A375 (cell line): ENCODE measurements around the gene CEP192. TPM values are rescaled to one million over a fixed set of nuclear protein-coding genes. Genes with fewer than 3 reads are reported as not detected.

ENCODE experiments used
- total RNA-seq: library from RNA; depleted of rRNA; stranded (reverse); fragments of >200 nt; shearing (Covaris generic); gene quantifications from 2 replicates; pipeline ENCODE4 v1.2.3, GENCODE V29; 2014; rRNA removed

Gene CEP192
- total RNA-seq = 15.6 and 15.7 TPM in 2 replicates

GRCh38 chr18:12990967-12991820 lies at the start of gene CEP192:
CEP192 (plus strand) TSS chr18:12991362; CDS start chr18:12999425, 8,063 bp downstream.

GRCh38 chr18:12947285-12948049 lies 43.7 kb upstream of the CEP192 start, which contains the start of gene SEH1L:
SEH1L (plus strand) TSS chr18:12948011; CDS start chr18:12948122, 111 bp downstream.

Other genes with a start within 250 kb of the CEP192 start
- 26.5 and 27.2 TPM in 2 replicates for gene PTPN2, start 107.1 kb upstream of the CEP192 start, total RNA-seq
- 33.4 and 40.7 TPM in 2 replicates for gene SEH1L, start 43.4 kb upstream of the CEP192 start, total RNA-seq
- under 0.01 and 1.6 TPM in 2 replicates for gene LDLRAD4, start 227.4 kb downstream of the CEP192 start, total RNA-seq